ENCODE data around the gene TOX3. TPM values are rescaled to one million over a fixed set of nuclear protein-coding genes. Genes with fewer than 3 reads are reported as not detected.

The TOX3 gene
- total and polyA plus RNA-seq, 4 donors: 1.6 to 5.3 (median 2.0) TPM

GRCh38 chr16:52393448-52393847 is 153.5 kb downstream of the TOX3 start:
- no peak overlapping the region for H3K4me3 ChIP-seq
- ATAC-seq (ENCODE audit: insufficient read depth, low FRiP score) (no peak), DNase-seq (no peak)
- 88 to 90% methylated on average over 3 of the region's 3 CpGs for WGBS, 2 donors
- no peak overlapping the region for H3K27ac ChIP-seq (ENCODE audit: low read depth in 1 of 2, low read length in 1 of 2)
- no peaks in the 10 kb centered on the region for H3K9me3 ChIP-seq (ENCODE audit: control insufficient read depth in 4 of 4, insufficient read depth in 3 of 4, low read length in 3 of 4)
- no peaks in the 10 kb centered on the region for H3K36me3 ChIP-seq (ENCODE audit: control insufficient read depth in 4 of 4, insufficient read depth in 4 of 4, low read length in 4 of 4)
- TF ChIP-seq, protein P1, sequence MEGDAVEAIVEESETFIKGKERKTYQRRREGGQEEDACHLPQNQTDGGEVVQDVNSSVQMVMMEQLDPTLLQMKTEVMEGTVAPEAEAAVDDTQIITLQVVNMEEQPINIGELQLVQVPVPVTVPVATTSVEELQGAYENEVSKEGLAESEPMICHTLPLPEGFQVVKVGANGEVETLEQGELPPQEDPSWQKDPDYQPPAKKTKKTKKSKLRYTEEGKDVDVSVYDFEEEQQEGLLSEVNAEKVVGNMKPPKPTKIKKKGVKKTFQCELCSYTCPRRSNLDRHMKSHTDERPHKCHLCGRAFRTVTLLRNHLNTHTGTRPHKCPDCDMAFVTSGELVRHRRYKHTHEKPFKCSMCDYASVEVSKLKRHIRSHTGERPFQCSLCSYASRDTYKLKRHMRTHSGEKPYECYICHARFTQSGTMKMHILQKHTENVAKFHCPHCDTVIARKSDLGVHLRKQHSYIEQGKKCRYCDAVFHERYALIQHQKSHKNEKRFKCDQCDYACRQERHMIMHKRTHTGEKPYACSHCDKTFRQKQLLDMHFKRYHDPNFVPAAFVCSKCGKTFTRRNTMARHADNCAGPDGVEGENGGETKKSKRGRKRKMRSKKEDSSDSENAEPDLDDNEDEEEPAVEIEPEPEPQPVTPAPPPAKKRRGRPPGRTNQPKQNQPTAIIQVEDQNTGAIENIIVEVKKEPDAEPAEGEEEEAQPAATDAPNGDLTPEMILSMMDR (IDR thresholded peaks at IDR 0.05; ENCODE audit: control extremely low read depth, extremely low read depth): no peak
- no peaks in the 10 kb centered on the region for H3K4me1 ChIP-seq (ENCODE audit: control insufficient read depth in 5 of 5, insufficient read depth in 5 of 5, low read length in 5 of 5)
- H3K27me3 ChIP-seq (ENCODE audit: control insufficient read depth in 3 of 3, insufficient read depth in 3 of 3, low read length in 2 of 3): no peaks in the 10 kb centered on the region
- no peak overlapping the region for H3K9ac ChIP-seq (ENCODE audit: insufficient read depth in 1 of 2, low read length in 2 of 2)

- no peaks in the 10 kb centered on the region for H3K36me3 ChIP-seq (ENCODE audit: control insufficient read depth in 4 of 4, insufficient read depth in 4 of 4, low read length in 4 of 4)
- H3K4me1 ChIP-seq (ENCODE audit: control insufficient read depth in 5 of 5, insufficient read depth in 5 of 5, low read length in 5 of 5): peaks cover 0 to 7% (median 2%) of the 10 kb centered on the region in 5 donors
- DNase-seq: no peak
- H3K9ac ChIP-seq (ENCODE audit: insufficient read depth in 1 of 2, low read length in 2 of 2): no peak overlapping the region
- peaks cover 0 to 2% (median 0%) of the 10 kb centered on the region in 4 donors for H3K9me3 ChIP-seq (ENCODE audit: control insufficient read depth in 4 of 4, insufficient read depth in 3 of 4, low read length in 3 of 4)
- 49 to 86% methylated on average over 1 of the region's 1 CpG for WGBS, 2 donors
- H3K27me3 ChIP-seq (ENCODE audit: control insufficient read depth in 3 of 3, insufficient read depth in 3 of 3, low read length in 2 of 3): no peaks in the 10 kb centered on the region
- TF ChIP-seq, protein P1 (IDR thresholded peaks at IDR 0.05; ENCODE audit: control extremely low read depth, extremely low read depth): no peak
- H3K4me3 ChIP-seq: no peak overlapping the region
- ATAC-seq (ENCODE audit: insufficient read depth, low FRiP score): no peak
- no peak overlapping the region for H3K27ac ChIP-seq (ENCODE audit: low read depth in 1 of 2, low read length in 1 of 2)
Measured at GRCh38 chr16:52389045-52389444, 157.9 kb downstream of the TOX3 start.

All from lung (tissue), 12 donors.